GM18868 (cell line): ENCODE results near the gene UXS1.

ENCODE experiments used
- ATAC-seq: cut with Tn5 transposase; IDR thresholded peaks from one replicate; pipeline ENCODE4 v1.9.1; 2021; ENCODE audit warnings: mild to moderate bottlenecking, moderate library complexity; ENCODE audit not compliant: unreplicated experiment

The UXS1 gene

DNA sequence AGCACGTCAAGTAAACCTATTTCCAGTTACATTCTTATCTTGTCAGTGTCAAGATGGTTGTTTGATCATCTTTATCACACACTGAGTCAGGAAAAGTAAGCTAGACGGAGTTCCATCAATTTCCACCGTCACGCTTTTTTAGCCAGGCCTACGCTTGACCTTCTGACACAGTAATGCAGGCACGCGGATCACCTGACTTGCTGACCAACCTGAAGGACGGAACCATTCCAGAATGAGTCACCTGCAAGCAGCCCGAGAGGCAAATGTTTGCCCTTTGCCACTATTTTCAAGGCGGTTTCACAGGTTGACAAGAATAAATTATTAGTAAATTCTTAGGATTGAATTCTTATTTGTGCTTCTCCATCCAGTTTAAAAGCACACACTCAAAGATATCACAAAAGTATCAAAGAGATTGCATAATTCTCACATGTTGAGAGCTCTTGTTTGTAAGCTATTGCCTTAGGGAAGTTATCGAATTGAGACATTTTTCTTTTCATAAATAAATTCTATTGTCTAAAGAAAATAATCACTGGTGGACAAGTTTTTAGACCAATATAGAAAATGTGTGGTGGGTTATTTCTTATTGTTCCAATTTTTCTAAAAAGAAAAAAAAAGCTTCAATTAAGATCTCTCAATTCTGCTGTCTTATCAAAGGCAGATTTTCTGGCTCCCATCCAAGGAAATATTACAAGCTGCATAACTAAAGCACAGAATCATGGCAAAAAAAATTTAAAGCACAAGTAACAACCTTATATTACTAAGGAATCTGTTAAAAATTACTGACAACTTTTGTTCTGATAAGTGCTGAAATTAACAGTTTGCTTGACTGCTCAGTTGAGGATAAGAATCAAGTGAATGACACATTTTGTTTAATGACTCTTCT is 31.9 kb downstream of the UXS1 start:
- ATAC-seq, result no peak

DNA sequence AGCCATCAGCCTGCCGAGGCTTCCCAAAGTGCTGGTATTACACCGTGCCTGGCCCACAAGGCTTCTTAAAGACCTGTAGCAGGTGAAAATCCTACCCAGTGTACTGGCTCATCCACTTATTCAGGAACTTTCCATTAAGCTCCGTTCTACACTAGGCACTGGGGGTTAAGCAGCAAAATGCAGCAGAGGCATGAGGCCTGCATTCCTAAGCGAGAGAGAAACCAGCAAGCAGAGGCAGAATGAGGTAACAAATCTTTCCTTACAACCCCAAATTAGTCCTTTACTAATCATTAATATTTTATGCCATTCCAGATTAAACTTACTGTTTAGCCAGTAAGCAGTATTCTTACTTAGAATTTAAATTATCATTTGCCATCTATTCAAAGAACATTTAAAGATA is 32.8 kb downstream of the UXS1 start:
- no peak for ATAC-seq

DNA sequence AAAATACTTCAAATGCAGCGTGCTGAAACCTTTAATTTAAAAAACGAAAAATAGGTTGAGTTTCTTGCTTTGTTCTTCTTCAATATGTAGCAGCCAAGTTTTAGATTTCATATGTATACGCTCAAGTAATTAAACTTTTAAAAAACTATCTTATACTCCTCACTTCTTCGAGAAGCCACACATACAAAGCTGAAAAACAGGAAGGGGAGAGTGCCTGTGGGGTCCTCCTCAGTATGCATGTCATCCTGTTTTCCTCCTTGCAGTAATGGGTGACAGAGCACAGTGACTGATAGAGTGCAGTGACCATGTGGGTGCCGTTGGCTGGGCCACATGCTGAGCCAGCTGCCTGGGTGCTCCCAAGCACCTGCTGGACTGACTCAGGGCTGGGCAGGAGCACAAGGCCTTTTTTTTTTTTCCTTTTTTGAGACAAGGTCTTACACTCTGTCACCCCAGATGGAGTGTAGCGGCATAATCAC is 33.3 kb downstream of the UXS1 start:
- ATAC-seq, result peak; percentile 55

DNA sequence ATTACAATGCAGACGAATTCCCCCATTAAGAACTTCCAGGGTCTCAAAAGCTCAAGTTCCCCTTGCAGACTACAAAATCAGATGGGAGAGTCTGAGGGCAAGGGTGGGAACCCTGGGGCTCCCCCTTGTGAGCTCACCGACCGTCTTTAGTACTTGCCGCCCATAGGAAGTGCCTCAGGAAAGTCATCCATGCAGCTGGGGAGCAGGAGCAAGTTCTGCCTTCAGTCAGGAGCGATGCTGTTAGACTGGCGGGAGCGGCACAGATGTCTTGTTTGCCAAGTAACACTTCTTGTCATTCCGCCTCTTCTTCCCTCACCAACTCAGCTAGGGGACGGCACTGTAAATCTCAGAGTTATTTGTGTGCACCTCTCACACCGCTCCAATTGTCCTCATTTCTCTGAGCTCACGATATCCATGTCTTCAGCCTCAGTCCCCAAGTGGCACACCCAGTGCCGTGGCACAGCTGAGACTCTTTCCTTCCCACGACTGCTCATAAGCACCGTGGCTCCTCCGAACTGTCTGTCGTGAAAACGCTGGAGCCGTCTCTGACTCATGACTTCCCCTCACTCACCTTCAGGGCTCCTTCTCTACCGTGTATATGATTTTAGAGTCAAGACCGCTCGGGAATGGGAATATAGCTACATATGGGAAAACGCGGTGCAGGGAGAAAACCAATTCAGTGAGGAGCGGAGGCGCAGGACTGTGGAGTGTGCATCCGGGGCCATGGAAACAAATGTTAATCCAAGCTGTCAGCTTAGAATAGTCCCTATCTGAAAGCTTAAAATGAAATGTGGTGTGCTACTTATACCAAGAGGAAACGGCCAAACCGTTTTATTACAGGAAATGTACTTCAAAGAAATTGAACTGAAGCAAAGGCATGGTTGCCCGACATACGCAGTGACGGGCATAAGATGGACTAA is 34.0 kb downstream of the UXS1 start:
- peak; percentile 68 for ATAC-seq

DNA sequence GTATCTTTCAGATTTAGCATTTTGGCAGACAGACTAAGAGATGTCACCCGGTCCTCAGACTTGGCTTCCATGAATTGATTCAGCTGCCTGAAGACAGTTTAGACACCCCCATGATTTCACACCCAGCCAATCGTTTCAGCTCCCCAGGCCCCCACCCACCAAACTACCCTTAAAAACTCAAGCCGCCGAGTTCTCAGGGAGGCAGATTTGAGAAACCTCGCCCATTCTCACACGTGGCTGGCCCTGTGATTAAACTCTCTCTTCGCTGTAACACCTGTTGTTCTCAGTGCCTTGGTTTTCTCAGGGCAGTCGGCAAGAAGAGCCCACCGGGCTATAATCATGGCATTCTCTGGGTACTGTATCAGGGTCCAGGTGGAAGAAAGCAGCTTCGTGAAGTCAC is 35.2 kb downstream of the UXS1 start:
- ATAC-seq, result no peak

DNA sequence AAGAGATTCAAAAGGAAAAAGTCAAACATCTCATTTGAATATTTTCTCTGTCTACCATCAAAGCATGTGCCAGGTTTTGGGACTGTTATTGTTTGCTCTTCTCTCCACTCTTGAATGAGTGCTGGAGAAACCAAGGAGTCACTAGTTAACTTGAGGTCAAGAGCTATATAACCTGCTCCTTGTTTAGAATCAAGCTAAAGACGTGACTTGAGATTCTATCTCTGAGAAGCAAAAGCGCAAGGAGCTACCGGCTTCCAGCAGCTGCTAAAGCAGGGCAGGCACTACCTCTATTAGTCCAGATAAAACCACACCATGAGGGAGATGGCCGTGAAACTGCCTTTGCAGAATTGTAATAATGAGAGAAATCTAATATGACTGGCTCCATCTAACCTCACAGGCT is 36.0 kb downstream of the UXS1 start:
- no peak for ATAC-seq

DNA sequence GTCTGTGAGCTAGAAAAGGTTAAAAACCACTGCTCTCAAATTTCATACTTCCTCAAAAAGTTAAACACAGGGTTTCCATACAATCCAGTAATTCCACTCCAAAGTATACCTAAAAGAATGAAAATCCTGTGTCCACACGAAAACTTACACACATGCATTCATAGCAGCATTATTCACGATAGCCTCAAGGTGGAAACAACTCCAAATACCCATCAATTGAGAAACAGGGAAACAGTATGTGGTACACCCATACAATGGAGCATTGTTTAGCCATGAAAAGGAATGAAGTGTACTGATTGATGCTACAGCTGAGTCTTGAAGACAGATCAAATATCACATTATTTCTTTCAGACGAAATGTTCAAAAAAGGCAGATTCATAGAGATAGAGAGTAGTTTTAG is 36.7 kb downstream of the UXS1 start:
- ATAC-seq, result no peak

DNA sequence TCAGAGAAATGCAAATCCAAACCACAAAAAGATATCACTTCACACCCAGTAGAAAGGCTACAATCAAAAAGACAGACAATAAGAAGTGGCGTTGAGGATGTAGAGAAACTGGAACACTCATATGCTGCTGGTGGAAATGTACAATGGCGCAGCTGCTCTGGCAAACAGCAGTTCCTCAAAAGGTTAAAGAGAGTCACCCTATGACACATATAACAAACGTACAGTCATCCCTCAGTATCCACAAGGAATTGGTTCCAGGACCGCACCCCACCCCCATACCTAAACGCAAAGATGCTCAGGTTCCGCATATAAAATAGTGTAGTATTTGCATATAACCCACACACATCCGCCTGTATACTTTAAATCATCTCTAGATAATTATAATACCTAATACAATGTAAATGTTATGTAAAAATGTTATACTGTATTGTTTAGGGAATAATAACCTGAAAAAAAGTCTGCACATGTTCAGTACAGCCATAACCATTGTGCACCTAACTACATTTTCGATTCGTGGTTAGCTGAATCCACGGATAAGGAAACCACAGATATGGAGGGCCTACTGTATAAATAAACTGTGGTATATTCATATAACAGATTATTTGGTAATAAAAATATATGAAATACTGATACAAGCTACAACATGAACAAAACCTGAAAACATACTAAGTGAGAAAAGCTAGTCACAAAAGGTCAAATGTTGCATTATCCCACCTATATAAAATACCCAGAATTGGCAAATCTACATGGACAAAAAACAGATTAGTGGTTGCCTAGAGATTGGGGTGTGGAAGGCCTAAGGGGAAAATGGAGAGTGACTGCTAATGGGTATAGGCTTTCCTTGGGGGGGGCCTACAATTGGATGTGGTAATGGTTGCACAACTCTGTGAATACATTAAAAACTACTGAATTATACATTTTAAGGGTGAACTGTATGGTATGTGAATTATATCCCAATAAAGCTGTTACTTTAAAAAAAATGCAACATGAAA is 37.5 kb downstream of the UXS1 start:
- ATAC-seq, result no peak

DNA sequence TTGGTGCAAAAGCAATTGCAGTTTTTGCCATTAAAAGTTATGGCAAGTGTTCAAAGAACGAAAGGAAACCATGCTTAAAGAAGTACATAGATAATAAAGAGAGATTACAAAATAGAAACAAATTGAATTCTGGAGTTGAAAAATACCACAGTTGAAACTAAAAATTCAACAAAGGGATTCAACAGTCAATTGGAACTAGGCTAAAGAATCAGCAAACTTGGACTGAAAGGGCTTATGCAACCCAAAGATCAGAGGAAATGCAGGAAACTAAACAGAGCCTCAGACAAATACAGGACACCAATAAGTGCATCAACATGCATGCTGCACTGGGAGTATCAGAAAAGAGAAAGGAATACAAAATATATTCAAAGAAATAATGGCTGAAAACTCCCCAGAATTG is 40.3 kb downstream of the UXS1 start:
- no peak for ATAC-seq

DNA sequence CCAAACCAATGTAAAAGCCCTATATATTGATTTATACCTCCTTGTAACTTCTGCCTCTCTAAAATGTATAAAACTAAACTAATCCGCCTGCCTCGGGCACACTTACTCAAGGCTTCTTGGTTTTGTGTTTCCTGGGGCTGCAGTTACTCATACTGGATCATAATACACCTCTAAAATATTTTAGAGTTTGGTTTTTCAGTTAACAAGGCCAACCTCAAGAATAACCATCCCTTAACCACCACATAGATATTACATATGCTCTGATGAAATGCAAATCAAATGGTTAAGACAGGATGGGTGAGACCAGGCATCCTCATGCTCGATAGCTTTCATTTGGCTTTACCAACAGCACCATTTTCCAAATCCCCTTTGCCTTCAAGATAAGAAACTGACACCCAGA is 46.4 kb downstream of the UXS1 start:
- ATAC-seq, result no peak

DNA sequence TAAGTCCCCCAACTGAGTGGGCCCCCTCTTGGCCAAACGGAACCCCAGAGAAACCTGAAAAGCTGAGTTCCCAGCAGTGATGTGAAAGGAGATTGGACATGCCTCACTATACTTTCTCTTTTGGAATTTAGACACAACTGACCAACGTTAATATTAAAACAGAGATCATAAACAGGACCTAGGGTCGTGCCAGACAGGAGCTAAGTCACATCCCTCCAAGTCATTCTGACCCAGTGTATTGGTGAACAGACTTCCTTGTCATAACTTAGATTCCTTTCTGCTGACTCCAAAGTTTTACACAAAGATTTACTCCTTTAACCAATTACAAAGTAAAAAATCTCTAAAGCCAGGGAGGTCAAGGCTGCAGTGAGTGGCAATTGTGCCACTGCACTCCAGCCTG is 46.9 kb downstream of the UXS1 start:
- ATAC-seq, result no peak

DNA sequence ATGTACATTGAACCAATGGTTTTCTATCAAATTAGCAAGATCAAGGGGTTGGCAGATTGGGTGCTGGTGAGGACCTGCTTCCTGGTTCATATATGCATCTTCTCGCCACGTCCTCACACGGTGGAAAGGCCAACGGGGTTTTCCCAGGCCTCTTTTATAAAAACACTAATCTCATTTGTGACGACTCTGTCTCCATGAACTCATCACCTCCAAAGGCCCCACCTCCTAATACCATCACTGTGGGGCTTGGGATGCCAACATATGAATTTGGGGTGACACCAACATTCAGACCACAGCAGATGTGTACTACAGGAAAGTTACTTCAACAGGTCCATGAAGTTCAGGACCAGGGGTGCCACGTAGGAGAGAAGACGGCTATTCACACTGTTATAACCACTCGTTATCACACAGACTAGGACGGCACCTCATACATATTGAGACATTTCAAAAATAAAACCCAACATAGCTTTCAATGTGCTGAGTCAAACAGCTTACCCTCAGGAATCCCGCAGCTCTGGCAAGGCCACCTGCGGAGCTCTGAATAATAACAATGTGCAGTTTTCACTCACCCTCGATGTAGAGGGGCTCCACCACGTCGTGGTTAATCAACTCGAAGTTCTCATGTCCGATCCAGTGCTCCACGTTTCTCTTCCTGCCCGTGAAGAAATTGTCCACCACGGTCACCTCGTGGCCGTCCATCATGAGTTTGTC is 49.3 kb downstream of the UXS1 start:
- no peak for ATAC-seq

DNA sequence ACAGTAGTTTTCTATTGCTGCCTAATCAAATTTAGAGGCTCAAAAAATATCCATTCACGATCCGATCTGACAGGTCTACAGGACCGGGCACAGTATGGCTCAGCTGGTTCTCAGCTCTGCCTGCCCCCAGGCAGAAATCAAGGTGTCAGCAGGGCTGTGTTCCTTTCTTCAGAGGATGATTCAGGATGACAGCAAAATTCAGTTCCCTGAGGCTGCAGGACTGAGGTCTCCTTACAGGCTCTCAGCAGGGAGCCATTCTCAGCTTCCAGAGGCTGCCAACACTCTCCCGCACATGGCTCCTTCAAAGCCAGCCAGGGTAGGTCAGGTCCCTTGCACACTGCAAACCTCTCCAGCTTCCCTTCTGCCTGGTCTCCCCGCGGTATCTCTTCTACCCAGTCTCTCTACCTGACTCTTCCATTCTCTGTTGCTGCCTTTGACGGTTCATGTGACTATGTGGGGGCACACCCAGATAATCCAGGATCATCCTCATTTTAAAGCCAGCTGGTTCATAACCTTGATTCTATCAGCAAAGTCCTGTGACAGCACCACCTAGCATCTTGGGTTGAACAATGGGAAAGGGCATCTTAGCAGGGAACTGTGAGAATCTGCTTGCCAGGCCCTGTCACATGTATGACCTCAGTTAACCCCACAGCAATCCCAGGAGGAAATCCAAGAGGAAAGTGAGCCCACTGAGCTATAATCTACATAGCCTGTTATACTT is 50.4 kb downstream of the UXS1 start:
- ATAC-seq, result no peak

DNA sequence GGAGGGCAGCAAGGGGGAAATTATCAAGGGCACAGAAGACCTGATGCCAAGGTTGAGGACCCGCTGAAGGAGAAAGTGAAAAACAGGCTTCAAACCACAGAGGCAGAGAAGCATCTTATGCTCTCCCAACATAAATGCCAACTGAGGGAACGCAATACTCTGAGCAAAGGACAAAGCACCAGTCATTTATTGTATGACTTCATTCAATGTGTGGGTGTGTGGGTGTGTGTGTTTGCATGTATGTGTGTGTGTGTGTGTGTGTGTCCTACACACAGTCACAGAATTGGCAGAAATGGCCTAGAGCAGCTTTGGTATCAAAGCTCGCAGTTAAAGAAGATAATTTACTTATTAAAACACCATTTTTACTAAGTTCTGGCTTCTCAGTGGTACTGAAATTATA is 51.4 kb downstream of the UXS1 start:
- no peak for ATAC-seq

DNA sequence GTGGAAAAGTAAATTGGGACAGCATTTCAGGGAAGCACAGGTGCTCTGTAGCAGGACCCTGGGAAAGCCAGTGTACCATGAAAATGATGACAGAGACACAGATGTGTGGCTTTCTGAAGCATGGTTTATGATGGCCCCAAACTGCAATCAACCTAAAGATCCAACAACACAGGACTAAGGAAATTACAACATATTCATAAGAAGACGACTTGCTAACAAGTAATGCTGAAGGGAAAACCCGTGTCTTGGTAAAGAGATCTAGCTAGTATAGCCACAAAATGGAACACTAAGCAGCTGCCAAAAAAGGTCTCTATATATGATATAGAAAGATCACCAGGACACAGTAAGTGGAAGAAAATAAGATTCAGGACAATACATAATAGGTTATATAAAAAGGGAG is 53.2 kb downstream of the UXS1 start:
- ATAC-seq, result peak; percentile 62

DNA sequence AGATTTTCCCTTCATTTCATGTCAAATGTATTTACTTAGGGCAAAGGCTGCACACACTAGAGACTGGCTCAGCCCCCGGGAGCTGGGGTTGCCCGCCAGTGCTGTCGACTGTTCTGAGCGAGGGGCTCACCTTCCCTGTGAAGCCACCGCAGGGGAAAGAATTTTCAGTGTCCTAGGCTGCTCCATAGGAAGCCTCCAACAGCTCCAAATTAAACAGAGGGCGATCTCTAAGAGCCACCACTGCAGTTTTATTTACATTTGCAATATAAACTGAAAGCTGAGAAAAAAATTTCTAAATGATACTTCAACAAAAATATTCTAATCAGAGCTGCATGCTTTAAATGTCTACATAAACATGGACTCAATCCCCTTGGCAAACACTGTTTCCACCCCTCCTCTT is 54.0 kb downstream of the UXS1 start:
- ATAC-seq, result no peak

DNA sequence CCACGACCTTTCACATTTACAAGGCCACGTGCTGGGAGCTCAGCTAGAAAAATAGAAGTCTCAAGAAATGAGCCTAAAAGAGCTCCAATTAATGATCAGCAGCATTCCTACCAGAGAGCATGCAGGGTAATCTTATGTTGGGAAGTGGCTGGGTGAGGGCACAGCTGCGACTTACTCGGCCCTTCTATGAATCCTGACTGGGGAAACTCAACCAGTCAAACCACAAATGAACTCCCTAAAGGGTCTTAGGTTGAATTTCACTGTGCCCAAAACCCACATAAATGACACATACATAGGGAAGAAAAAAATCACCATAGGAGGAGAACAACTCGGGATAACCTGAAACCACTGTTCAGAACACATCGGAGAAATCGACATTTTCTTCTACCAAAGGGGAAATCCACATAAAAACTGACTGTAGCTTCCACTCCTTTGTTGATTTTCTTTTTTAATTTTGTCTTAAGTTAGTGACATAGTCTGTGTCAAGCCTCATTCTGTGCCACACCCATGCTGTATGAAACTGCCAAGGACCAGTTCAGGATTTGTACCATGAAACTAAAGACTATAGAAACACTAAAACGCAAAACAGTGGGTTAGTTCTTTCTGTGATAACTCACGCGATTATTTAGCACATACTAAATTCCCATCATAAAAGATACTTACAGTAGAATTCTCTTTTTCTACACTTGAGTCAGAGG is 54.7 kb downstream of the UXS1 start:
- ATAC-seq, result no peak

DNA sequence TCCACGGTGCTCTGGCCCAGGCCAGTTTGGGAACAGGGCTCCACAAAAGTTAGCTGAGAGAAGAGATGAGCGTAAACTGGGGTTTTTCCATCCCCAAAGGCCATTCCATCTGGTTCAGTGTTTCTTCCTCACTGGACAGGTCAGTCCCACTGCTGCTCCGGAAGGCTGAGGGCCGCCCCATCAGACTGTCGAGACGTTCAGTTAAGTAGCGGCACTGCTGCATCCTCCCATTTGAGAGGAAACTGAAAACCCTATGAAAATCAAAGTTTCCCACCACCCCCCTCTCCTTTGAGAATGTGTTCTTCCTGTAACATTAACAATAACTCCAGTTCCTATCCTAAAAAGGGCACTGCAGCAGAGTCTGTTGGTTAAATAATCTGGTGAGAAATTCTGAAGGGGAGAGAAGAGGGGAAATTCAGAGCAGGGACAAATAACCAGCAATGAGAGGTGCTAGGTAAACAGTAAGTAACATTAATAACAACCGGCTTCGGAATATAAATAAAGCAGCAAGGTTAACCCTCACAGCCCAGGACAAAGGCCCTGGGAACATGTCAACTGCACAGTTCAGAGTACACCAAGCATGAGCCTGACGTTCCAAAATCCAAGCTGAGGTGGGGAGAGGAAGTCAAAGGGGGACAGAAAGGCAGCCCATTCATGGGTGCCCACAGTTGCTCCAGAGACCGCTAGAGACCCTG is 55.4 kb downstream of the UXS1 start:
- ATAC-seq, result no peak
